CD4-positive, CD25-positive, alpha-beta regulatory T cell (primary cell): ENCODE data around the gene GADL1. TPM values are rescaled to one million over a fixed set of nuclear protein-coding genes. Genes with fewer than 3 reads are reported as not detected.

Experiments
- ATAC-seq, 2 donors: fragments of 150-1000 bp; cut with Tn5 transposase; one replicate each; pipeline ENCODE4 v1.10.0; 2021; ENCODE audit warnings: low read depth in 2 of 2, moderate number of reproducible peaks in 2 of 2, moderate library complexity in 1 of 2
- DNase-seq, 3 donors: peaks; one replicate each; pipeline versions ENCODE4 v3.0.0 to v3.0.0-alpha.2; 2012 to 2022; ENCODE audit warnings: mixed read lengths in 1 of 3
- H3K27ac ChIP-seq: one replicate; pipeline ENCODE4 v1.7.0; 2013; ENCODE audit warnings: mild to moderate bottlenecking, low read length; ENCODE audit not compliant: insufficient read depth, poor library complexity, severe bottlenecking
- H3K27me3 ChIP-seq: one replicate; pipeline ENCODE4 v1.7.0; 2013; ENCODE audit warnings: low read length; ENCODE audit not compliant: control insufficient read depth, insufficient read depth
- H3K36me3 ChIP-seq: one replicate; pipeline ENCODE4 v1.7.0; 2013; ENCODE audit warnings: mild to moderate bottlenecking, low read length, moderate library complexity; ENCODE audit not compliant: control insufficient read depth, insufficient read depth
- H3K4me1 ChIP-seq: 2 replicates; pipeline ENCODE4 v1.7.0; 2013; ENCODE audit warnings: mild to moderate bottlenecking, low read length; ENCODE audit not compliant: insufficient read depth, control insufficient read depth, poor library complexity, severe bottlenecking
- H3K4me3 ChIP-seq: one replicate; pipeline ENCODE4 v1.7.0; 2013; ENCODE audit warnings: low read depth, mild to moderate bottlenecking, low read length, moderate library complexity
- H3K9me3 ChIP-seq, 2 experiments: 1 replicate in 1 of 2; 2 replicates in 1 of 2; pipeline ENCODE4 v1.7.0; 2013; ENCODE audit warnings: low read length in 2 of 2, mild to moderate bottlenecking in 1 of 2, moderate library complexity in 1 of 2; ENCODE audit not compliant: control insufficient read depth in 2 of 2
- H3K27ac Mint-ChIP-seq, 3 donors: one replicate each; pipeline ENCODE4 v1.8.0; 2020 to 2022; ENCODE audit warnings: mild to moderate bottlenecking in 3 of 3, mixed read lengths in 3 of 3, moderate library complexity in 2 of 3
- H3K27me3 Mint-ChIP-seq: one replicate; pipeline ENCODE4 v1.8.0; 2022; ENCODE audit warnings: mild to moderate bottlenecking, mixed read lengths
- H3K36me3 Mint-ChIP-seq: one replicate; pipeline ENCODE4 v1.8.0; 2020; ENCODE audit warnings: mixed read lengths
- H3K4me1 Mint-ChIP-seq, 4 donors: one replicate each; pipeline ENCODE4 v1.8.0; 2020 to 2022; ENCODE audit warnings: mixed read lengths in 4 of 4, mild to moderate bottlenecking in 1 of 4
- H3K4me3 Mint-ChIP-seq, 4 donors: one replicate each; pipeline ENCODE4 v1.8.0; 2020 to 2022; ENCODE audit warnings: mild to moderate bottlenecking in 4 of 4, mixed read lengths in 4 of 4, moderate library complexity in 3 of 4
- H3K9me3 Mint-ChIP-seq, 7 donors: one replicate each; pipeline ENCODE4 v1.8.0; 2020 to 2022; ENCODE audit warnings: mixed read lengths in 7 of 7, mild to moderate bottlenecking in 3 of 7, moderate library complexity in 2 of 7
- polyA plus RNA-seq, 4 donors: library from polyadenylated mRNA; unstranded; fragments of 300-500 nt; fragmentation: Illumina TruSeq; gene quantifications; one replicate each; pipeline ENCODE4 v1.2.3, GENCODE V29; 2021
- total RNA-seq: library from RNA; stranded (reverse); gene quantifications from one replicate; pipeline ENCODE4 v1.2.3, GENCODE V29; 2022

The GADL1 gene
- total and polyA plus RNA-seq, 5 donors from 2014 or later, result not detected

GRCh38 chr3:30684356-30684755 lies 210.1 kb downstream of the GADL1 start:
- Mint-ChIP-seq H3K9me3 (no peaks in the 10 kb centered on the region), H3K36me3 (peaks cover 63% of the 10 kb centered on the region), H3K4me3 (peak overlapping the region in 1 of 4 donors; percentile 8), H3K4me1 (peaks cover 15 to 91% (median 57%) of the 10 kb centered on the region in 4 donors), H3K27ac (peak overlapping the region; percentile 40 to 86 (median 65)), H3K27me3 (no peaks in the 10 kb centered on the region)
- Histone ChIP-seq H3K27me3 (no peaks in the 10 kb centered on the region), H3K4me1 (peaks cover 42% of the 10 kb centered on the region), H3K27ac (no peak overlapping the region), H3K9me3 (no peaks in the 10 kb centered on the region), H3K4me3 (no peak overlapping the region), H3K36me3 (peaks cover 47% of the 10 kb centered on the region)
- ATAC-seq (no peak), DNase-seq (no peak)

GRCh38 chr3:30683769-30684168 lies 210.7 kb downstream of the GADL1 start:
- Histone ChIP-seq H3K27me3 (no peaks in the 10 kb centered on the region), H3K9me3 (no peaks in the 10 kb centered on the region), H3K27ac (no peak overlapping the region), H3K4me3 (no peak overlapping the region), H3K4me1 (peaks cover 38% of the 10 kb centered on the region), H3K36me3 (peaks cover 47% of the 10 kb centered on the region)
- no peak for ATAC-seq
- H3K36me3 Mint-ChIP-seq, result peaks cover 63% of the 10 kb centered on the region
- H3K27me3 Mint-ChIP-seq, result no peaks in the 10 kb centered on the region
- peaks cover 16 to 91% (median 58%) of the 10 kb centered on the region in 4 donors for H3K4me1 Mint-ChIP-seq
- H3K4me3 Mint-ChIP-seq, result peak overlapping the region in 2 of 4 donors; percentile 8 to 40
- no peak for DNase-seq
- H3K27ac Mint-ChIP-seq, result peak overlapping the region; percentile 65 to 86 (median 67)
- H3K9me3 Mint-ChIP-seq, result no peaks in the 10 kb centered on the region

GRCh38 chr3:30682434-30683155 lies 211.9 kb downstream of the GADL1 start:
- Histone ChIP-seq H3K4me3 (no peak overlapping the region), H3K27ac (no peak overlapping the region), H3K27me3 (no peaks in the 10 kb centered on the region), H3K36me3 (peaks cover 48% of the 10 kb centered on the region), H3K9me3 (no peaks in the 10 kb centered on the region), H3K4me1 (peaks cover 29% of the 10 kb centered on the region)
- Mint-ChIP-seq H3K27ac (peak overlapping the region; percentile 72 to 86 (median 84)), H3K9me3 (no peaks in the 10 kb centered on the region), H3K27me3 (no peaks in the 10 kb centered on the region), H3K4me1 (peaks cover 17 to 88% (median 57%) of the 10 kb centered on the region in 4 donors), H3K36me3 (peaks cover 61% of the 10 kb centered on the region), H3K4me3 (peak overlapping the region in 1 of 4 donors; percentile 30)
- ATAC-seq (no peak), DNase-seq (no peak)

- Histone ChIP-seq H3K4me3 (no peak overlapping the region), H3K27ac (no peak overlapping the region), H3K27me3 (no peaks in the 10 kb centered on the region), H3K9me3 (no peaks in the 10 kb centered on the region), H3K4me1 (peaks cover 28% of the 10 kb centered on the region), H3K36me3 (peaks cover 50% of the 10 kb centered on the region)
- DNase-seq, result no peak
- H3K27me3 Mint-ChIP-seq, result no peaks in the 10 kb centered on the region
- no peak for ATAC-seq
- peak overlapping the region; percentile 60 to 86 (median 76) for H3K27ac Mint-ChIP-seq
- peaks cover 64% of the 10 kb centered on the region for H3K36me3 Mint-ChIP-seq
- peak overlapping the region in 1 of 4 donors; percentile 72 for H3K4me3 Mint-ChIP-seq
- H3K4me1 Mint-ChIP-seq, result peaks cover 22 to 90% (median 58%) of the 10 kb centered on the region in 4 donors
- peaks cover 0 to 4% (median 0%) of the 10 kb centered on the region in 7 donors for H3K9me3 Mint-ChIP-seq
Measured at GRCh38 chr3:30681649-30682211, 212.7 kb downstream of the GADL1 start.

- Histone ChIP-seq H3K36me3 (peaks cover 54% of the 10 kb centered on the region), H3K27ac (no peak overlapping the region)
Measured at GRCh38 chr3:30680789-30681648, 213.4 kb downstream of the GADL1 start.

GRCh38 chr3:30679045-30679444 lies 215.4 kb downstream of the GADL1 start:
- peaks cover 32 to 91% (median 61%) of the 10 kb centered on the region in 4 donors for H3K4me1 Mint-ChIP-seq
- Histone ChIP-seq H3K4me3 (no peak overlapping the region), H3K36me3 (peaks cover 74% of the 10 kb centered on the region), H3K27me3 (no peaks in the 10 kb centered on the region), H3K4me1 (peaks cover 19% of the 10 kb centered on the region), H3K9me3 (no peaks in the 10 kb centered on the region), H3K27ac (no peak overlapping the region)
- no peak for DNase-seq
- no peak for ATAC-seq
- H3K9me3 Mint-ChIP-seq, result peaks cover 0 to 4% (median 0%) of the 10 kb centered on the region in 7 donors
- peak overlapping the region; percentile 39 to 93 (median 79) for H3K27ac Mint-ChIP-seq
- H3K27me3 Mint-ChIP-seq, result no peaks in the 10 kb centered on the region
- H3K36me3 Mint-ChIP-seq, result peaks cover 78% of the 10 kb centered on the region
- H3K4me3 Mint-ChIP-seq, result peak overlapping the region in 2 of 4 donors; percentile 15 to 46

More at GRCh38 chr3:30680789-30681648, 213.4 kb downstream of the GADL1 start:
- H3K27me3 Mint-ChIP-seq, result no peaks in the 10 kb centered on the region
- H3K4me3 ChIP-seq, result no peak overlapping the region
- ATAC-seq (no peak), DNase-seq (no peak)
- peak overlapping the region; percentile 60 to 86 (median 80) for H3K27ac Mint-ChIP-seq
- peak overlapping the region in 2 of 4 donors; percentile 37 to 72 for H3K4me3 Mint-ChIP-seq
- peaks cover 0 to 4% (median 0%) of the 10 kb centered on the region in 7 donors for H3K9me3 Mint-ChIP-seq
- H3K36me3 Mint-ChIP-seq, result peaks cover 69% of the 10 kb centered on the region
- peaks cover 24 to 90% (median 62%) of the 10 kb centered on the region in 4 donors for H3K4me1 Mint-ChIP-seq
- H3K27me3 ChIP-seq, result no peaks in the 10 kb centered on the region
- no peaks in the 10 kb centered on the region for H3K9me3 ChIP-seq
- peaks cover 26% of the 10 kb centered on the region for H3K4me1 ChIP-seq

- peaks cover 31% of the 10 kb centered on the region for H3K4me1 ChIP-seq
- peak overlapping the region in 2 of 4 donors; percentile 15 to 32 for H3K4me3 Mint-ChIP-seq
- H3K27ac ChIP-seq, result no peak overlapping the region
Measured at GRCh38 chr3:30677347-30677685, 217.1 kb downstream of the GADL1 start.

More at GRCh38 chr3:30677347-30677685, 217.1 kb downstream of the GADL1 start:
- no peak for ATAC-seq
- Histone ChIP-seq H3K9me3 (no peaks in the 10 kb centered on the region), H3K27me3 (no peaks in the 10 kb centered on the region), H3K4me3 (no peak overlapping the region), H3K36me3 (peaks cover 84% of the 10 kb centered on the region)
- peaks cover 0 to 4% (median 0%) of the 10 kb centered on the region in 7 donors for H3K9me3 Mint-ChIP-seq
- H3K36me3 Mint-ChIP-seq, result peaks cover 85% of the 10 kb centered on the region
- no peak for DNase-seq
- peak overlapping the region in 2 of 3 donors; percentile 31 to 65 for H3K27ac Mint-ChIP-seq
- H3K27me3 Mint-ChIP-seq, result no peaks in the 10 kb centered on the region
- peaks cover 41 to 94% (median 69%) of the 10 kb centered on the region in 4 donors for H3K4me1 Mint-ChIP-seq
